SK-N-SH treated with all-trans-retinoic acid at 6 μM for 48 hours (cell line): Measurements from ENCODE around the gene FOXD3.

Experiments
- CSRNP3 ChIP-seq: fragments of 250-450 bp; sonication (Bioruptor Pico); IDR thresholded peaks from 2 replicates; pipeline ENCODE4 v1.5.1; 2021; ENCODE audit warnings: mild to moderate bottlenecking, moderate library complexity
- ESRRG ChIP-seq: fragments of 250-450 bp; sonication (Bioruptor Pico); IDR thresholded peaks from 2 replicates; pipeline ENCODE4 v1.6.1; 2021; ENCODE audit warnings: mild to moderate bottlenecking
- ISL1 ChIP-seq: fragments of 250-450 bp; sonication (Bioruptor Pico); IDR thresholded peaks from 2 replicates; pipeline ENCODE4 v2.1.2; 2022; ENCODE audit warnings: mild to moderate bottlenecking, moderate library complexity
- OSR1 ChIP-seq: fragments of 250-450 bp; sonication (Bioruptor Pico); IDR thresholded peaks from 2 replicates; pipeline ENCODE4 v1.8.0; 2022; ENCODE audit warnings: moderate library complexity, mild to moderate bottlenecking, inconsistent platforms
- PPARA ChIP-seq: fragments of 250-450 bp; sonication (Bioruptor Pico); IDR thresholded peaks from 2 replicates; pipeline ENCODE4 v1.5.0; 2020; ENCODE audit warnings: mild to moderate bottlenecking, borderline replicate concordance
- ZNF565 ChIP-seq: fragments of 450-650 bp; formaldehyde crosslinking; conservative IDR thresholded peaks from 2 replicates; pipeline ENCODE4 v1.5.0; 2020; ENCODE audit warnings: low read depth, mild to moderate bottlenecking, moderate library complexity
- ZNF8 ChIP-seq: fragments of 450-650 bp; formaldehyde crosslinking; IDR thresholded peaks from 2 replicates; pipeline ENCODE4 v1.5.0; 2020; ENCODE audit warnings: mild to moderate bottlenecking, moderate library complexity
- TF ChIP-seq, protein P1 (sequence below): fragments of 250-450 bp; sonication (Bioruptor Pico); IDR thresholded peaks from 2 replicates; pipeline ENCODE4 v1.8.0; 2020; ENCODE audit warnings: mild to moderate bottlenecking, moderate library complexity, borderline replicate concordance

DNA sequence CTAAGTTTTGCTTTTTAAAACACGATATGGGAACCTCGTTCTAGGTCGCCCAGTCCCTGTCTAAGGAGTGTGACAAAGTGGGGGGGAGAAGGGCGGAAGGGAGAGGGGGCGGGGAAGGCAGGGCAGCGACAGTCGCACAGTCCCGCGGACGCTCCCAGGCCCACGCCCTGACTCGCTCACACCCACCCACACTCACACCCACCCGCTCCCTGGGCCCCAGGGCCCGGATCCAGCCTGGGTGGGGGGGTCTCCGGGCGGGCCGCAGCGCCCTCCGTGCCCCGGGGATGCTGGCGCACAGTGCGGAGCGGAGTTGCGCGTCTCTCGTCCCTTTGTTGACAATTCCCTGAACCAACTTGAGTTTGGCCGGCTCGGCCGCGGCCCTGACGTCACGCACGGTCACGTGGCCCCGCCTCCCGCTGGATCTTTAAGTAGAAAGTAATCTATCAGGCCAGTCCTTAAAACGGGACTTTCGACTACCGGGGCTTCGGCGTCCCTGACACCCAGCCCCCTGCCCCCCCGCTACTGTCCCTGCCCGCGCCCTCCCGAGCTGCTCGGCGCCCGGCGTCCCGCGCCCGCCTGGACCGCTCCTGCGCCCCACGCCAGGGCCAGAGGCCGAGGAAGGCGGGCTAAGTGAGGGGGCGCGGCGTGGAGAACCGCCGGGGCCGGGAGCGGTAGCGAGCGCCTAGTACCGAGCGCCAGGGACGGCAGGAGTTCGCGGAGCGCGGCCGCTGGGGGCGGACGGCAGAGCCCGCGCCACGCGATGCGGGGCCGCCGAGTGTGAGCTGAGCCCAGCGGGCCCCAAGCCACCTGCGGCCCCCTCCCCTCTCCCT, at the start of gene FOXD3:
- no peak for TF ChIP-seq ESRRG (CRISPR knock-in tag)
- TF ChIP-seq PPARA (CRISPR knock-in tag): no peak
- no peak for TF ChIP-seq CSRNP3 (CRISPR knock-in tag)
- no peak for TF ChIP-seq ISL1 (CRISPR knock-in tag)
- no peak for TF ChIP-seq ZNF565 (CRISPR knock-in tag)
- TF ChIP-seq, protein P1, sequence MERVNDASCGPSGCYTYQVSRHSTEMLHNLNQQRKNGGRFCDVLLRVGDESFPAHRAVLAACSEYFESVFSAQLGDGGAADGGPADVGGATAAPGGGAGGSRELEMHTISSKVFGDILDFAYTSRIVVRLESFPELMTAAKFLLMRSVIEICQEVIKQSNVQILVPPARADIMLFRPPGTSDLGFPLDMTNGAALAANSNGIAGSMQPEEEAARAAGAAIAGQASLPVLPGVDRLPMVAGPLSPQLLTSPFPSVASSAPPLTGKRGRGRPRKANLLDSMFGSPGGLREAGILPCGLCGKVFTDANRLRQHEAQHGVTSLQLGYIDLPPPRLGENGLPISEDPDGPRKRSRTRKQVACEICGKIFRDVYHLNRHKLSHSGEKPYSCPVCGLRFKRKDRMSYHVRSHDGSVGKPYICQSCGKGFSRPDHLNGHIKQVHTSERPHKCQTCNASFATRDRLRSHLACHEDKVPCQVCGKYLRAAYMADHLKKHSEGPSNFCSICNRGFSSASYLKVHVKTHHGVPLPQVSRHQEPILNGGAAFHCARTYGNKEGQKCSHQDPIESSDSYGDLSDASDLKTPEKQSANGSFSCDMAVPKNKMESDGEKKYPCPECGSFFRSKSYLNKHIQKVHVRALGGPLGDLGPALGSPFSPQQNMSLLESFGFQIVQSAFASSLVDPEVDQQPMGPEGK (CRISPR knock-in tag): no peak
- TF ChIP-seq OSR1 (CRISPR knock-in tag): no peak
- TF ChIP-seq ZNF8 (CRISPR knock-in tag): no peak
